HG02870 (cell line): ENCODE data around the gene SUMO3.
A peak's percentile ranks its signal among the peaks of the same experiment; 100 is the strongest.

Source experiments
- ATAC-seq: cut with Tn5 transposase; IDR thresholded peaks from one replicate; pipeline ENCODE4 v1.9.1; 2021; ENCODE audit warnings: mild to moderate bottlenecking, moderate library complexity; ENCODE audit not compliant: unreplicated experiment

SUMO3 gene

GRCh38 chr21:44804762-44805161 lies 13.1 kb downstream of the SUMO3 start:
- no peak for ATAC-seq

DNA sequence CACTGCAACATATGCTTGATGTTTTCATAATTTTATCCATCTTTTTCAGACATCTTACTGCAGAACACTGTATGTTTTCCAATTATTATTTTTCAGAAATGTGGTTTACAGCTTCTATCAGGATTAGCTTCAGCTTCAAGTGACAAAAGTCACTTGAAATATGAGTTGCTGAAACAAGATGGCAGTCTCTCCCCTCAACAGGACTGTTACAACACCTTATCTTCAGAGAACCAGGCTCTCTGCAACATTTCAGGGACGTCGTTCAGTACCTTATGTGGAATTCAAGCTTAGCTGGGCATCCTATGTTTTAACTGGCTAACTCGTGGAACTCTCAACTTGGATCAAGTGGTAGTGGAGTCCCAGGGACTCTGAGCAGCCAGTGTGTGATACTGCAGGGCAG lies 14.2 kb downstream of the SUMO3 start:
- no peak for ATAC-seq

- no peak for ATAC-seq
These were observed 15.3 kb downstream of the SUMO3 start for GRCh38 chr21:44802396-44803153.

GRCh38 chr21:44801468-44802395 lies 16.1 kb downstream of the SUMO3 start, which contains the start of gene UBE2G2:
Gene UBE2G2 (minus strand): TSS chr21:44801820. CDS start chr21:44801748, 72 bp downstream.
- ATAC-seq: peak; percentile 67

DNA sequence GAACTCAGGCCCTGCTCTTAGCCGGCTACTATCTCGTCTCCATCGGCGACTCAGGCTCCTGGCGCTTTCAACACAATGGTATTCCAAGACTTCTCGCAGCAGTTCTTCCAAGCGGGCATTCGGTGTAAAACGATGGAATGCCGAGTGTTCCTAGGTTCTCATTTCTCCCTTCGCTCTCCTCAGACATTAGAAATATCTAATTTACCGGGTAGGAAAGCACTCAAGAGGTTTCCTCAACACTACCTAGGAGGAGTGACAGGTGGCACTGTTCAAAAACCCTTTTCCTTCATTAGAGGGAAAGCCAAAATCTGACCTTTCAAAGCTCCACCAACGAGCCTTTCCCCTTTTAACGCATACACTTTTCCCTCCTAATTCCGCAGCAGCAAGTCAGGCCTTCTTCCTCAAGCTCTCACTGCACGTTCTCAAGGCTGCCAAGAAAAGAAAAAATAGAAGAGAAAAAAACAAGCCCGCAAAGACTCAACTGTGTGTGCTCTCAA lies 16.8 kb downstream of the SUMO3 start:
- no peak for ATAC-seq

- no peak for ATAC-seq
These were observed 17.8 kb downstream of the SUMO3 start for GRCh38 chr21:44800103-44800502.

DNA sequence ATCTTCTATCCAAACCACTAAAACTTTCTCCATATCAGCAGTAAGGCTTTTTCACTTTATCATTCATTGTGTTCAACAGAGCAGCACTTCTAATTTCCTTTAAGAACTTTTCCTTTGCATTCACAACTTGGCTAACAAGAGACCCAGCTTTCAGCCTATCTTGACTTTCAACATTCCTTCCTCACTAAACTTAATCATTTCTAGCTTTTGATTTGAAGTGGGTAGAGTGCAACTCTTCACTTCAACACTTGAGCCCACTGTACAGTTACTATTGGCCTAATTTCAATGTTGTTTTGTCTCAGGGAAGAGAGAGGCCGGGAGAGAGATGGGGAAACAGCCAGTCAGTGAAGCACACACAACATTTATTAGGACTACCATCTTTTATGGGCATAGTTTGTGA lies 18.2 kb downstream of the SUMO3 start:
- ATAC-seq: no peak

DNA sequence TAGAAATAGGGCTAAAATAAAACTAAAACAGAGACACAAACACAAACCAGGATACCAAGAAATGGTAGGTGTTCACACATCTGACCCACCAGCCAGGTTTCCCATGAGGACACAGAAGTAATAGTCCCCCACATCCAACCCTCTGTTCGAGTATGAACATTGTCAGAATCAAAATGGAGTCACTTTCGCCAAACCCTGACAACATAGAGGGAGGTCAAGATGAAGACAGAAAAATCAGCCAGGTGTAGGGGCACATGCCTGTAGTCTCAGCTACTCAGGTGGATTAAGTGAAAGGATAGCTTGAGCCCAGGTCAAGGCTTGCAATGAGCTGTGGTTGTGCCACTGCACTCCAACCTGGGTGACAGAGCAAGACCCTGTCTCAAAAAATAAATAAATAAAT lies 20.1 kb downstream of the SUMO3 start:
- no peak for ATAC-seq

DNA sequence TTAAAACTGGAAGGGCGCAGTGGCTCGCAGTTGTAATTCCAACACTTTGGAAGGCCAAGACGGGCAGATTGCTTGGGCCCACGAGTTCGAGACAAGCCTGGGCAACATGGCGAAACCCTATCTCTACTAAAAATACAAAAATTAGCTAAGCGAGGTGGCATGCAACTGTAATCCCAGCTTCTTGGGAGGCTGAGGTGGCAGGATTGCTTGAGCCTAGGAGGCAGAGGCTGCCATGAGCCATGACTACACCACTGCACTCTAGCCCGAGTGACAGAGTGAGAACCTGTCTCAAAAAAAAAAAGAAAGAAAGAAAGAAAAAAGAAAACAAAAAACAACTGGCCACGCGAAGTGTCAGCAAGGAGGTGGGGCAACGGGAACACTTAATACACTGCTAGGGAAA lies 22.5 kb downstream of the SUMO3 start:
- ATAC-seq: no peak

DNA sequence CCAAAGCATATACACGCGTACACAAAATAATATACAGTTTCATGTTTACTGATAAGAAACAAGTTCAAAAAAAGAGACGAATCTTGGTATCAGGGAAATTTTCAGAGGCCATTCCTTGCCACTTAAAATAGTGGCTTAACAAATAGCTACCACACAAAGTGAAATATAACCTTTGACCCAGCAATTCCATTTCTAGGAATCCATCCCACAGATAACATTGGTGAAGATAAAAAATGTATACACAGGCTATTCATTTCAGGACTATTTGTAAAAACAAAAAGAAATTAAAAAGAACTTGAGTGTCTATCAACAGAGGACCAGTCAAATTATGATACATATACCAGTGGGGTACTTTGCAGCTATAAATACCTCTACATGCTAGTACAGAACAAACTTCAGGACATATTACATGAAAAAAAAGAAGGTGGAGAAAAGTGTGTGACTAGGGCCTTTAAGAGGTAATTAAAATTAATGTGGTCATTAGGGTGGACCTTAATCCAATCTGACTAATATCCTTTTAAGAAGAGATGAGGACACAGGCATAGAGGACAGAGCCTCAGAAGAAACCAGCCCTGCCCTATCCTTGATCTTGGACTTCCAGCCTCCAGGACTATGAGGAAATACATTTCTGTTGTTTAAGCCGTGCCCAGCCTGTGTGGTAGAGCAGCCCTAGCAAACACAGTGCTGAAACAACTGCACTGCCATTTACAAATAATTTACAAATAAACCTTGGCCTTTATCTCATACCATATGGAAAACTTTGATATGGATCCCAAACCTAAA lies 24.1 kb downstream of the SUMO3 start:
- ATAC-seq: no peak

- no peak for ATAC-seq
These were observed 24.9 kb downstream of the SUMO3 start for GRCh38 chr21:44792702-44793591.

DNA sequence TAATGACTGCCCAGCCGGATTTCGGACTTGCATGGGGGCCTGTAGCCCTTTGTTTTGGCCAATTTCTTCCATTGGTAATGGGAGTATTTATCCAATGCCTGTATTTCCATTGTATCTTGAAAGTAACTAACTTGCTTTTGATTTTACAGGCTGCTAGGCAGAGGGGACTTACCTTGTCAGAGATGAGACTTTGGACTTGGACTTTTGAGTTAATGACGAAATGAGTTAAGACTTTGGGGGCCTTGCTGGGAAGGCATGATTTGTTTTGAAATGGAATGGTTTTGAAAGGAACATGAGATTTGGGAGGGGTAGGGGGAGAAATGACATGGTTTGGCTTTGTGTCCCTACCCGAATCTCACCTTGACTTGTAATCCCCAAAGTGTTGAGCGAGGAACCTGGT lies 25.9 kb downstream of the SUMO3 start:
- ATAC-seq: no peak

DNA sequence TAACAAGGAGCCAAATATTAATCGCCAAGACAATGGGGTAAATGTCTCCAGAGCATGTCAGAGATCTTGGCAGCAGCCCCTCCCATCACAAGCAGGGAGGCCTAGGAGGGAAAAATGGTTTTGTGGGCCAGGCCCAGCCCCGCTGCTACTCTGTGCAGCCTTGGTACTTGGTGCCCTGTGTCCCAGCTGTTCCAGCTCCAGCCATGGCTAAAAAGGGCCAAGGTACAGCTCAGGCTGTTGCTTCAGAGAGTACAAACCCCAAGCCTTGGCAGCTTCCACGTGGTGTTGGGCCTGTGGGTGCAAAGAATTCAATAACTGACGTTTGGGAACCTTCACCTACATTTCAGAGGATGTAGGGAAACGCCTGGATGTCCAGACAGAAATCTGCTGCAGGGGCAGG lies 26.6 kb downstream of the SUMO3 start:
- ATAC-seq: no peak

DNA sequence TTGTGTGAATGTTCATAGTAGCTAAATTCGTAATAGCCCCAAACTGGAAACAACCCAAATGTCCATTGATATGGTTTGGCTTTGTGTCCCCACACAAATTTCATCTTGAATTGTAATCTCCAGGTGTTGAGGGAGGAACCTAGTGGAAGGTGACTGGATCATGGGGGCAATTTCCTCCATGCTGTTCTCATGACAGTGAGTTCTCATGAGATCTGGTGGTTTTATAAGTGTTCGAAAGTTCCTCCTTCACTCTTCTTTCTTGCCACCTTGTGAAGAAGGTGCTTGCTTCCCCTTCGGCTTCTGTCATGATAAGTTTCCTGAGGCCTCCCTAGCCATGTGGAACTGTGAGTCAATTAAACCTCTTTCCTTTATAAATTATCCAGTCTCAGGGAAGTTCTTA lies 27.5 kb downstream of the SUMO3 start:
- no peak for ATAC-seq

DNA sequence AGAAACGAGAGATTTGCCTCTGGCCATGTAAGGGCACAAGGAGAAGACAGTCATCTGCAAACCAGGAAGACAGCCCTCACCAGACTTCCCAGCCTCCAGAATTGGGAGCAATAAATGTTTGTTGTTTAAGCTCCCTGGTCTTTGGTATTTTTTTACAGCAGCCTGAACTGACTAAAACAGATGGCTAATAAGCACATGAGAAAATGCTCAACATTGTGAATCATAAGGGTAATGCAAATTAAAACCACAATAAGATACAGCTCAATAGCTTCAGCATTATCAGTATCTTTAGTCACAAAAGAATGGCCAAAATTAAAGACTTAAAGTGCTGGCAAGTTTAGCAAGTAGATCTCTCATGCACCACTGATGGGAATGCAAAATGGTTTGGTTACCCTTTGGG lies 28.0 kb downstream of the SUMO3 start:
- ATAC-seq: no peak

DNA sequence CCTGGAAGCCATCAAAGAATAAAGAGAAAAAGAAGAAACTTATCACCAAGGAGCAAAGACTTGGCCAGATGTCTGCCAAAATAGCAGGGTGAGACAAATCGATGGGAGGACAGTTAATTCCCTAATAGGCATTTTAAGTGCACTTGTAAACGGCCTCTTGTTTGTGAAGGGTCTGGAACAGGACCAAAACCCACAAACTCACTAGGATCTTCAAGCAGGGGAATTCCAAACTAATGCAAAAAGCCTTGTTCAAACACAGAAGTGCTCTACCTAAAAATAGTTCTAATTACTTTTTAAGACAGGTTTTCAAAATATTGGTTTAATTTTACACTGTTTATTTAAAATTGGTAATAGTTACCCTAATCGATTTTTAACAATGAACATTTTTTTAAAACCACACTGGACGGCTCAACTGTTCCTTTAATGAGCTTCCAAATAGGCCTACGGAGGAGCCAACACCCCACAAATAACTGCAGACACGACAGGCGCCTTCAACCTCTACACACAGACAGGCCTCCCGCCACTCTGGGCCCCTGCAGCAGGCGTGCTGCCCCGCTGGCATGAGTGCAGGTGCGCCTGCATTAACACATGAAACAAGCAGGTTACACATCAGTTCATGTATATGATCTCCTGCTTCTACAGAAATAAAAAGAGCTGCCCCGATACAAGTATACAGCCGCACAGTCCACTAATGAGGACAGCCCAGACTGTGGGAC lies 32.1 kb downstream of the SUMO3 start:
- ATAC-seq: no peak

DNA sequence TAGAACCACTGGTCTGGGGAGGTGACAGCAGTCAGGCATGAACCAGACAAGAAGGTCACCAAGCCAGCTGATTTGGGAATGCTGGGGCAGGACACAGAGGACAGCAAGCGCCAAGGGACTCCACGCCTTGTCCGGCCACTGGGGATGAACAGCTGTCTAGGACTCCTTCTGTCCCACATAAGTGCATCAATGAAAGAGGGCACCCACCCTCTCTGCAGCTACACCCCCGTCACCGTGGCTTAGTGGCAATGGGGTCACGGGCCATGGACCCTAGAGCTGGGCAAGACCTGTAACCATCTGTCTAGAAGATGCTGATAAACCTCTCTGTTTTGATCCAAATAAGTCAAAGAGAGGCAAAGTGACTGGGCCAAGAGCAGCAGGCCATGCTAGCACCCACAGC lies 33.1 kb downstream of the SUMO3 start:
- no peak for ATAC-seq

GRCh38 chr21:44783020-44783696 lies 34.7 kb downstream of the SUMO3 start:
- no peak for ATAC-seq
